OCI-LY1 (cell line): ENCODE measurements around the gene UBE2G1.
"Not testable (repeated sequence)": the region's sequence is repeated elsewhere in the genome, so short reads cannot be mapped to it uniquely, and the experiment has no call there.

ENCODE experiments used
- H2AFZ ChIP-seq: fragments of 200-600 bp; sonication (generic), shearing (Covaris generic); 2 replicates; pipeline ENCODE4 v1.6.0; 2014; ENCODE audit warnings: antibody characterized with exemption, mild to moderate bottlenecking, low read length
- H3F3A ChIP-seq: fragments of 200-600 bp; sonication (generic), shearing (Covaris generic); 2 replicates; pipeline ENCODE4 v1.6.0; 2014; ENCODE audit warnings: mild to moderate bottlenecking, antibody characterized with exemption, low read length, moderate library complexity; ENCODE audit not compliant: insufficient read depth
- H3K27ac ChIP-seq: fragments of 200-600 bp; sonication (generic); 2 replicates; pipeline ENCODE4 v1.5.1; 2014; ENCODE audit warnings: low read length, mixed run types, mild to moderate bottlenecking, low read depth; ENCODE audit not compliant: poor library complexity, severe bottlenecking
- H3K27me3 ChIP-seq: fragments of 200-600 bp; sonication (generic); 2 replicates; pipeline ENCODE4 v1.6.0; 2014; ENCODE audit warnings: antibody characterized with exemption, mild to moderate bottlenecking, low read length, moderate library complexity; ENCODE audit not compliant: insufficient read depth
- H3K36me3 ChIP-seq: fragments of 200-600 bp; sonication (generic); 2 replicates; pipeline ENCODE4 v1.6.1; 2014; ENCODE audit warnings: mild to moderate bottlenecking, antibody characterized with exemption, low read length, moderate library complexity, mixed read lengths; ENCODE audit not compliant: insufficient read depth
- H3K4me1 ChIP-seq: fragments of 200-600 bp; sonication (generic); 2 replicates; pipeline ENCODE4 v1.5.1; 2014; ENCODE audit warnings: mild to moderate bottlenecking, low read length, moderate library complexity; ENCODE audit not compliant: insufficient read depth, severe bottlenecking
- H3K4me2 ChIP-seq: fragments of 200-600 bp; sonication (generic), shearing (Covaris generic); 2 replicates; pipeline ENCODE4 v1.6.1; 2014; ENCODE audit warnings: low read length
- H3K4me3 ChIP-seq: fragments of 200-600 bp; sonication (generic); 2 replicates; pipeline ENCODE4 v1.5.1; 2014; ENCODE audit warnings: low read length, low read depth, mild to moderate bottlenecking, mixed read lengths; ENCODE audit not compliant: poor library complexity, severe bottlenecking
- H3K79me2 ChIP-seq: fragments of 200-600 bp; shearing (Covaris generic); 2 replicates; pipeline ENCODE4 v1.6.1; 2016; ENCODE audit warnings: mixed run types, low read length, mixed read lengths; ENCODE audit not compliant: insufficient read depth
- H3K9ac ChIP-seq: fragments of 200-600 bp; sonication (generic), shearing (Covaris generic); 2 replicates; pipeline ENCODE4 v1.6.1; 2014; ENCODE audit warnings: mild to moderate bottlenecking, low read length, mixed read lengths
- H3K9me2 ChIP-seq: fragments of 200-600 bp; sonication (generic), shearing (Covaris generic); 2 replicates; pipeline ENCODE4 v1.6.1; 2014; ENCODE audit warnings: low read depth, mild to moderate bottlenecking, low read length, mixed read lengths
- H3K9me3 ChIP-seq: fragments of 200-600 bp; shearing (Covaris generic); 2 replicates; pipeline ENCODE4 v1.6.1; 2014; ENCODE audit warnings: low read length, mixed read lengths
- H4K20me1 ChIP-seq: fragments of 200-600 bp; sonication (generic), shearing (Covaris generic); 2 replicates; pipeline ENCODE4 v1.6.0; 2016; ENCODE audit warnings: mild to moderate bottlenecking, low read length; ENCODE audit not compliant: insufficient read depth
- EZH2 ChIP-seq: fragments of 200-600 bp; sonication (generic), shearing (Covaris generic); IDR thresholded peaks from 2 replicates; pipeline ENCODE4 v1.8.0; 2017; ENCODE audit warnings: borderline replicate concordance, mixed run types, mild to moderate bottlenecking, antibody characterized with exemption, low read length, moderate library complexity, mixed read lengths
- TF ChIP-seq, protein P1 (sequence below): fragments of 200-600 bp; sonication (generic), shearing (Covaris generic); IDR thresholded peaks from 2 replicates; pipeline ENCODE4 v1.5.1; 2017; ENCODE audit warnings: mild to moderate bottlenecking, antibody characterized with exemption, low read length, moderate library complexity, mixed read lengths

The UBE2G1 gene

GRCh38 chr17:4375039-4375748, 8.7 kb upstream of the UBE2G1 start:
- H3K4me2 ChIP-seq, result peak overlapping the region; percentile 74
- H3F3A ChIP-seq, result peaks cover 10% of the 10 kb centered on the region
- TF ChIP-seq, protein P1, sequence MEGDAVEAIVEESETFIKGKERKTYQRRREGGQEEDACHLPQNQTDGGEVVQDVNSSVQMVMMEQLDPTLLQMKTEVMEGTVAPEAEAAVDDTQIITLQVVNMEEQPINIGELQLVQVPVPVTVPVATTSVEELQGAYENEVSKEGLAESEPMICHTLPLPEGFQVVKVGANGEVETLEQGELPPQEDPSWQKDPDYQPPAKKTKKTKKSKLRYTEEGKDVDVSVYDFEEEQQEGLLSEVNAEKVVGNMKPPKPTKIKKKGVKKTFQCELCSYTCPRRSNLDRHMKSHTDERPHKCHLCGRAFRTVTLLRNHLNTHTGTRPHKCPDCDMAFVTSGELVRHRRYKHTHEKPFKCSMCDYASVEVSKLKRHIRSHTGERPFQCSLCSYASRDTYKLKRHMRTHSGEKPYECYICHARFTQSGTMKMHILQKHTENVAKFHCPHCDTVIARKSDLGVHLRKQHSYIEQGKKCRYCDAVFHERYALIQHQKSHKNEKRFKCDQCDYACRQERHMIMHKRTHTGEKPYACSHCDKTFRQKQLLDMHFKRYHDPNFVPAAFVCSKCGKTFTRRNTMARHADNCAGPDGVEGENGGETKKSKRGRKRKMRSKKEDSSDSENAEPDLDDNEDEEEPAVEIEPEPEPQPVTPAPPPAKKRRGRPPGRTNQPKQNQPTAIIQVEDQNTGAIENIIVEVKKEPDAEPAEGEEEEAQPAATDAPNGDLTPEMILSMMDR, result no peak
- H3K27ac ChIP-seq, result peak overlapping the region; percentile 99
- H2AFZ ChIP-seq, result no peak overlapping the region
- H3K79me2 ChIP-seq, result no peaks in the 10 kb centered on the region
- no peaks in the 10 kb centered on the region for H3K9me3 ChIP-seq
- peaks cover 75% of the 10 kb centered on the region for H3K4me1 ChIP-seq
- H3K9me2 ChIP-seq, result no peaks in the 10 kb centered on the region
- H3K9ac ChIP-seq, result peak overlapping the region; percentile 79
- H3K36me3 ChIP-seq, result no peaks in the 10 kb centered on the region
- H3K4me3 ChIP-seq, result peak overlapping the region; percentile 56
- H4K20me1 ChIP-seq, result no peaks in the 10 kb centered on the region
- no peaks in the 10 kb centered on the region for H3K27me3 ChIP-seq

- H2AFZ ChIP-seq, result no peak overlapping the region
- H3K9ac ChIP-seq, result peak overlapping the region; percentile 41
- H3K9me3 ChIP-seq, result no peaks in the 10 kb centered on the region
- no peaks in the 10 kb centered on the region for H3K9me2 ChIP-seq
- H3F3A ChIP-seq, result peaks cover 2% of the 10 kb centered on the region
- H3K27ac ChIP-seq, result peak overlapping the region; percentile 99
- peaks cover 3% of the 10 kb centered on the region for H3K79me2 ChIP-seq
- peak overlapping the region; percentile 2; the same call in 1 of the 2 replicates for H3K4me2 ChIP-seq
- H4K20me1 ChIP-seq, result no peaks in the 10 kb centered on the region
- TF ChIP-seq EZH2, result no peak
- TF ChIP-seq, protein P1, result no peak
- 0 out of 2 replicates have a peak, but pooled peaks cover 2% of the 10 kb centered on the region for H3K36me3 ChIP-seq
- H3K27me3 ChIP-seq, result no peaks in the 10 kb centered on the region
- peaks cover 69% of the 10 kb centered on the region for H3K4me1 ChIP-seq
- no peak overlapping the region for H3K4me3 ChIP-seq
These were observed 3.2 kb upstream of the UBE2G1 start for GRCh38 chr17:4369557-4370230.

DNA sequence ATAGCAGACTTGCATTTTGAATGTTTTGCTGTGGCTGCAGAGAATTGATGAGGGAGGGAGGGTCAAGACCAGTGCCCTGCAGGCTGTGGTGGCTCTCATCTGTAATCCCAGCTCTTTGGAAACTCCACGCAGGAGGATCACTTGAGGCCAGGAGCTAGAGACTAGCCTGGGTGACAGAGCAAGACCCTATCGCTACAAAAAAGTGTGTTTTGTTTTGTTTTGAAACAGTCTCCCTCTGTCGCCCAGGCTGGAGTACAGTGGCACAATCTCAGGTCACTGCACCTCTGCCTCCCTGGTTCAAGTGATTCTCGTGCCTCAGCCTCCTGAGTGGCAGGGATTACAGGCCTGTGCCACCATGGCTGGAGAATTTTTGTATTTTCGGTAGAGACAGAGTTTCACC, 1.9 kb upstream of the UBE2G1 start:
- Histone ChIP-seq H3K9ac (peak overlapping the region; percentile 37), H3F3A (no peaks in the 10 kb centered on the region), H3K27me3 (no peaks in the 10 kb centered on the region), H3K27ac (peak overlapping the region; percentile 99), H4K20me1 (no peaks in the 10 kb centered on the region), H3K9me3 (no peaks in the 10 kb centered on the region), H3K4me1 (peaks cover 70% of the 10 kb centered on the region), H3K36me3 (0 out of 2 replicates have a peak, but pooled peaks cover 4% of the 10 kb centered on the region), H3K9me2 (no peaks in the 10 kb centered on the region), H3K79me2 (peaks cover 17% of the 10 kb centered on the region), H3K4me2 (no peak overlapping the region), H3K4me3 (no peak overlapping the region), H2AFZ (0 out of 2 replicates have a peak overlapping the region, but pooled peaks have one; percentile 9)
- TF ChIP-seq, protein P1, result no peak
- TF ChIP-seq EZH2, result no peak

DNA sequence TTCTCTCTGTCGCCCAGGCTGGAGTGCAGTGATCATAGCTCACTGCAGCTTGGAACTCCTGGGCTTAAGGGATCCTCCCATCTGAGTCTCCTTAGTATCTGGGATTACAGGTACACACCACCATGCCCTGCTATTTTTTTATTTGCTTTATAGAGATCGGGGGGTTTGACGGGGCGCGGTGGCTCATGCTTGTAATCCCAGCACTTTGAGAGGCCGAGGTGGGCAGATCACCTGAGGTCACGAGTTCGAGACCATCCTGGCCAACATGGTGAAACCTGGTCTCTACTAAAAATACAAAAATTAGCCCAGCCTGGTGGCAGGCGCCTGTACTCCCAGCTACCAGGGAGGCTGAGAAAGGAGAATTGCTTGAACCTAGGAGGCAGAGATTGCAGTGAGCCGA, 702 bp upstream of the UBE2G1 start:
- H3K4me1 ChIP-seq, result peaks cover 74% of the 10 kb centered on the region
- peaks cover 28% of the 10 kb centered on the region for H3K79me2 ChIP-seq
- not testable (repeated sequence) for H3K9me3 ChIP-seq, H3F3A ChIP-seq, H3K9me2 ChIP-seq, H2AFZ ChIP-seq, H4K20me1 ChIP-seq, H3K27me3 ChIP-seq
- H3K9ac ChIP-seq, result peak overlapping the region; percentile 46; the same call in 1 of the 2 replicates
- H3K27ac ChIP-seq, result peak overlapping the region; percentile 99
- H3K4me3 ChIP-seq, result peak overlapping the region; percentile 44
- peaks cover 16% of the 10 kb centered on the region for H3K36me3 ChIP-seq
- H3K4me2 ChIP-seq, result peak overlapping the region; percentile 68
